Germinal center (tissue), 1 donor: ENCODE data around the gene SCYL1.

Experiments used
- DNase-seq: peaks from one replicate; pipeline ENCODE4 v3.0.0; 2012; ENCODE audit warnings: mixed read lengths, low spot score

Gene SCYL1

GRCh38 chr11:65493367-65494176 lies 31.3 kb upstream of the SCYL1 start:
- DNase-seq = no peak

DNA sequence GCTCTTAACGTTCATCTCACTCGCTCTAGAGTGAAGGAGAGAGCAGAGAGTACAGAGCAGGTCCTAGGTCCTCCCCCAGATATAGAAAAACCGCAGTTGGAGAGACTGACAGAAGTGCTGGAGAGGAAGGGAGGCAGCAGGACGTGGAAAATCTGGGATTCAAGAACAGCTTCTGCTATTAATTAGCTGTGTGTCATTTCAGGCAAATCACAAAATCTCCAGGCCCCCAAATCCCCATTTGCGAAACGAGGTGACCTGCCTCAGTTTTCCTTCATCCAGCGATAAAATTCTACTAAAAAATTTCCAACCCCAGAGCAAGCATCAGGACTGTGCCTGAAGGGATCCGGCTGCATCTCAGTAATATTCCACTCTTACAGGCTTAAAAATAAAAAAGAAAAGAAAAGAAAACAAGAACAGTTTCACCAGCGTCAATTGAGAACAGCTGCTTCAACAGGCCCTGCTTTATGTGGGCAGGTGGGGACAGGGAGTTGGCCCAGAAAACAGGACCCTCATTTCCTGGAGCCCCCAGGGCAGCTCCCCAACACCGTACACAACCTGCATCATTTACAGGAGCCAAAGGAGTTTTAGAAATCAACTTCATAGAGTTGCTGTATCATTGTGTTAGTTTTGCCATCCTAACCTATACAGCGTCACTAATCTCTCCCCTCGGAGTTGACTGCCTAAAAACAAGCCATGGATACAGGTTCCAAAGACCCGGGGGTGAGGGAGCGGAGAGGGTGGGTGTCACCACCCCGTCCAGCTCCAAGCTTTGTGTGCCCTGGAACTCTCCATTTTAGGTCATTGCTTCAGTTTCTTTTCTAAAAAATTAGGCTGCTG lies 28.4 kb upstream of the SCYL1 start:
- DNase-seq = no peak

- peak; percentile 89 for DNase-seq
Observed at GRCh38 chr11:65497141-65498041, 27.5 kb upstream of the SCYL1 start.

DNA sequence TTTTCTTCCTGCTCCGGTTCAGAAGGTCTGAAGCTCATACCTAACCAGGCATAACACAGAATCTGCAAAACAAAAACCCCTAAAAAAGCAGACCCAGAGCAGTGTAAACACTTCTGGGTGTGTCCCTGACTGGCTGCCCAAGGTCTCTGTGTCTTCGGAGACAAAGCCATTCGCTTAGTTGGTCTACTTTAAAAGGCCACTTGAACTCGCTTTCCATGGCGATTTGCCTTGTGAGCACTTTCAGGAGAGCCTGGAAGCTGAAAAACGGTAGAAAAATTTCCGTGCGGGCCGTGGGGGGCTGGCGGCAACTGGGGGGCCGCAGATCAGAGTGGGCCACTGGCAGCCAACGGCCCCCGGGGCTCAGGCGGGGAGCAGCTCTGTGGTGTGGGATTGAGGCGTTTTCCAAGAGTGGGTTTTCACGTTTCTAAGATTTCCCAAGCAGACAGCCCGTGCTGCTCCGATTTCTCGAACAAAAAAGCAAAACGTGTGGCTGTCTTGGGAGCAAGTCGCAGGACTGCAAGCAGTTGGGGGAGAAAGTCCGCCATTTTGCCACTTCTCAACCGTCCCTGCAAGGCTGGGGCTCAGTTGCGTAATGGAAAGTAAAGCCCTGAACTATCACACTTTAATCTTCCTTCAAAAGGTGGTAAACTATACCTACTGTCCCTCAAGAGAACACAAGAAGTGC lies 26.7 kb upstream of the SCYL1 start:
- peak; percentile 47 for DNase-seq

- no peak for DNase-seq
Observed at GRCh38 chr11:65498727-65498976, 26.2 kb upstream of the SCYL1 start.

DNA sequence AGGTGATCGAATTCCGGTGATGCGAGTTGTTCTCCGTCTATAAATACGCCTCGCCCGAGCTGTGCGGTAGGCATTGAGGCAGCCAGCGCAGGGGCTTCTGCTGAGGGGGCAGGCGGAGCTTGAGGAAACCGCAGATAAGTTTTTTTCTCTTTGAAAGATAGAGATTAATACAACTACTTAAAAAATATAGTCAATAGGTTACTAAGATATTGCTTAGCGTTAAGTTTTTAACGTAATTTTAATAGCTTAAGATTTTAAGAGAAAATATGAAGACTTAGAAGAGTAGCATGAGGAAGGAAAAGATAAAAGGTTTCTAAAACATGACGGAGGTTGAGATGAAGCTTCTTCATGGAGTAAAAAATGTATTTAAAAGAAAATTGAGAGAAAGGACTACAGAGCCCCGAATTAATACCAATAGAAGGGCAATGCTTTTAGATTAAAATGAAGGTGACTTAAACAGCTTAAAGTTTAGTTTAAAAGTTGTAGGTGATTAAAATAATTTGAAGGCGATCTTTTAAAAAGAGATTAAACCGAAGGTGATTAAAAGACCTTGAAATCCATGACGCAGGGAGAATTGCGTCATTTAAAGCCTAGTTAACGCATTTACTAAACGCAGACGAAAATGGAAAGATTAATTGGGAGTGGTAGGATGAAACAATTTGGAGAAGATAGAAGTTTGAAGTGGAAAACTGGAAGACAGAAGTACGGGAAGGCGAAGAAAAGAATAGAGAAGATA lies 25.7 kb upstream of the SCYL1 start, which contains the start of gene MALAT1:
MALAT1 (plus strand) TSS at position 69 of the 736 bp plus-strand sequence.
- DNase-seq = peak; percentile 58

DNA sequence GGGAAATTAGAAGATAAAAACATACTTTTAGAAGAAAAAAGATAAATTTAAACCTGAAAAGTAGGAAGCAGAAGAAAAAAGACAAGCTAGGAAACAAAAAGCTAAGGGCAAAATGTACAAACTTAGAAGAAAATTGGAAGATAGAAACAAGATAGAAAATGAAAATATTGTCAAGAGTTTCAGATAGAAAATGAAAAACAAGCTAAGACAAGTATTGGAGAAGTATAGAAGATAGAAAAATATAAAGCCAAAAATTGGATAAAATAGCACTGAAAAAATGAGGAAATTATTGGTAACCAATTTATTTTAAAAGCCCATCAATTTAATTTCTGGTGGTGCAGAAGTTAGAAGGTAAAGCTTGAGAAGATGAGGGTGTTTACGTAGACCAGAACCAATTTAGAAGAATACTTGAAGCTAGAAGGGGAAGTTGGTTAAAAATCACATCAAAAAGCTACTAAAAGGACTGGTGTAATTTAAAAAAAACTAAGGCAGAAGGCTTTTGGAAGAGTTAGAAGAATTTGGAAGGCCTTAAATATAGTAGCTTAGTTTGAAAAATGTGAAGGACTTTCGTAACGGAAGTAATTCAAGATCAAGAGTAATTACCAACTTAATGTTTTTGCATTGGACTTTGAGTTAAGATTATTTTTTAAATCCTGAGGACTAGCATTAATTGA lies 25.0 kb upstream of the SCYL1 start:
- no peak for DNase-seq

GRCh38 chr11:65500387-65501185 lies 24.3 kb upstream of the SCYL1 start:
- DNase-seq = no peak

DNA sequence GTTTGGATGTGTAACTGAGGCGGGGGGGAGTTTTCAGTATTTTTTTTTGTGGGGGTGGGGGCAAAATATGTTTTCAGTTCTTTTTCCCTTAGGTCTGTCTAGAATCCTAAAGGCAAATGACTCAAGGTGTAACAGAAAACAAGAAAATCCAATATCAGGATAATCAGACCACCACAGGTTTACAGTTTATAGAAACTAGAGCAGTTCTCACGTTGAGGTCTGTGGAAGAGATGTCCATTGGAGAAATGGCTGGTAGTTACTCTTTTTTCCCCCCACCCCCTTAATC lies 23.8 kb upstream of the SCYL1 start:
- DNase-seq = no peak

- DNase-seq = no peak
Observed at GRCh38 chr11:65501472-65502273, 23.2 kb upstream of the SCYL1 start.

GRCh38 chr11:65502274-65502554 lies 22.7 kb upstream of the SCYL1 start:
- no peak for DNase-seq

DNA sequence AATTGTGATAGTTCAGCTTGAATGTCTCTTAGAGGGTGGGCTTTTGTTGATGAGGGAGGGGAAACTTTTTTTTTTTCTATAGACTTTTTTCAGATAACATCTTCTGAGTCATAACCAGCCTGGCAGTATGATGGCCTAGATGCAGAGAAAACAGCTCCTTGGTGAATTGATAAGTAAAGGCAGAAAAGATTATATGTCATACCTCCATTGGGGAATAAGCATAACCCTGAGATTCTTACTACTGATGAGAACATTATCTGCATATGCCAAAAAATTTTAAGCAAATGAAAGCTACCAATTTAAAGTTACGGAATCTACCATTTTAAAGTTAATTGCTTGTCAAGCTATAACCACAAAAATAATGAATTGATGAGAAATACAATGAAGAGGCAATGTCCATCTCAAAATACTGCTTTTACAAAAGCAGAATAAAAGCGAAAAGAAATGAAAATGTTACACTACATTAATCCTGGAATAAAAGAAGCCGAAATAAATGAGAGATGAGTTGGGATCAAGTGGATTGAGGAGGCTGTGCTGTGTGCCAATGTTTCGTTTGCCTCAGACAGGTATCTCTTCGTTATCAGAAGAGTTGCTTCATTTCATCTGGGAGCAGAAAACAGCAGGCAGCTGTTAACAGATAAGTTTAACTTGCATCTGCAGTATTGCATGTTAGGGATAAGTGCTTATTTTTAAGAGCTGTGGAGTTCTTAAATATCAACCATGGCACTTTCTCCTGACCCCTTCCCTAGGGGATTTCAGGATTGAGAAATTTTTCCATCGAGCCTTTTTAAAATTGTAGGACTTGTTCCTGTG lies 22.1 kb upstream of the SCYL1 start:
- no peak for DNase-seq

DNA sequence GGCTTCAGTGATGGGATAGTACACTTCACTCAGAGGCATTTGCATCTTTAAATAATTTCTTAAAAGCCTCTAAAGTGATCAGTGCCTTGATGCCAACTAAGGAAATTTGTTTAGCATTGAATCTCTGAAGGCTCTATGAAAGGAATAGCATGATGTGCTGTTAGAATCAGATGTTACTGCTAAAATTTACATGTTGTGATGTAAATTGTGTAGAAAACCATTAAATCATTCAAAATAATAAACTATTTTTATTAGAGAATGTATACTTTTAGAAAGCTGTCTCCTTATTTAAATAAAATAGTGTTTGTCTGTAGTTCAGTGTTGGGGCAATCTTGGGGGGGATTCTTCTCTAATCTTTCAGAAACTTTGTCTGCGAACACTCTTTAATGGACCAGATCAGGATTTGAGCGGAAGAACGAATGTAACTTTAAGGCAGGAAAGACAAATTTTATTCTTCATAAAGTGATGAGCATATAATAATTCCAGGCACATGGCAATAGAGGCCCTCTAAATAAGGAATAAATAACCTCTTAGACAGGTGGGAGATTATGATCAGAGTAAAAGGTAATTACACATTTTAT lies 21.4 kb upstream of the SCYL1 start:
- DNase-seq = no peak

DNA sequence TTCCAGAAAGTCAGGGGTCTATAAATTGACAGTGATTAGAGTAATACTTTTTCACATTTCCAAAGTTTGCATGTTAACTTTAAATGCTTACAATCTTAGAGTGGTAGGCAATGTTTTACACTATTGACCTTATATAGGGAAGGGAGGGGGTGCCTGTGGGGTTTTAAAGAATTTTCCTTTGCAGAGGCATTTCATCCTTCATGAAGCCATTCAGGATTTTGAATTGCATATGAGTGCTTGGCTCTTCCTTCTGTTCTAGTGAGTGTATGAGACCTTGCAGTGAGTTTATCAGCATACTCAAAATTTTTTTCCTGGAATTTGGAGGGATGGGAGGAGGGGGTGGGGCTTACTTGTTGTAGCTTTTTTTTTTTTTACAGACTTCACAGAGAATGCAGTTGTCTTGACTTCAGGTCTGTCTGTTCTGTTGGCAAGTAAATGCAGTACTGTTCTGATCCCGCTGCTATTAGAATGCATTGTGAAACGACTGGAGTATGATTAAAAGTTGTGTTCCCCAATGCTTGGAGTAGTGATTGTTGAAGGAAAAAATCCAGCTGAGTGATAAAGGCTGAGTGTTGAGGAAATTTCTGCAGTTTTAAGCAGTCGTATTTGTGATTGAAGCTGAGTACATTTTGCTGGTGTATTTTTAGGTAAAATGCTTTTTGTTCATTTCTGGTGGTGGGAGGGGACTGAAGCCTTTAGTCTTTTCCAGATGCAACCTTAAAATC lies 20.8 kb upstream of the SCYL1 start:
- DNase-seq = no peak

DNA sequence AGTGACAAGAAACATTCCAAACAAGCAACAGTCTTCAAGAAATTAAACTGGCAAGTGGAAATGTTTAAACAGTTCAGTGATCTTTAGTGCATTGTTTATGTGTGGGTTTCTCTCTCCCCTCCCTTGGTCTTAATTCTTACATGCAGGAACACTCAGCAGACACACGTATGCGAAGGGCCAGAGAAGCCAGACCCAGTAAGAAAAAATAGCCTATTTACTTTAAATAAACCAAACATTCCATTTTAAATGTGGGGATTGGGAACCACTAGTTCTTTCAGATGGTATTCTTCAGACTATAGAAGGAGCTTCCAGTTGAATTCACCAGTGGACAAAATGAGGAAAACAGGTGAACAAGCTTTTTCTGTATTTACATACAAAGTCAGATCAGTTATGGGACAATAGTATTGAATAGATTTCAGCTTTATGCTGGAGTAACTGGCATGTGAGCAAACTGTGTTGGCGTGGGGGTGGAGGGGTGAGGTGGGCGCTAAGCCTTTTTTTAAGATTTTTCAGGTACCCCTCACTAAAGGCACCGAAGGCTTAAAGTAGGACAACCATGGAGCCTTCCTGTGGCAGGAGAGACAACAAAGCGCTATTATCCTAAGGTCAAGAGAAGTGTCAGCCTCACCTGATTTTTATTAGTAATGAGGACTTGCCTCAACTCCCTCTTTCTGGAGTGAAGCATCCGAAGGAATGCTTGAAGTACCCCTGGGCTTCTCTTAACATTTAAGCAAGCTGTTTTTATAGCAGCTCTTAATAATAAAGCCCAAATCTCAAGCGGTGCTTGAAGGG lies 20.0 kb upstream of the SCYL1 start:
- no peak for DNase-seq

GRCh38 chr11:65505466-65506289 lies 19.2 kb upstream of the SCYL1 start:
- no peak for DNase-seq
